H9 (cell line): ENCODE results near the gene TMEM82. TPM values are rescaled to one million over a fixed set of nuclear protein-coding genes. Genes with fewer than 3 reads are reported as not detected.

Source experiments
- DNase-seq: peaks from one replicate; pipeline ENCODE4 v3.0.0-alpha.2; 2017
- H2AFZ ChIP-seq: one replicate; pipeline ENCODE4 v1.6.1; 2013; ENCODE audit warnings: mild to moderate bottlenecking, low read length, control low read depth, moderate library complexity
- H2AK5ac ChIP-seq: 2 replicates; pipeline ENCODE4 v1.6.1; 2013; ENCODE audit warnings: low read length, control low read depth, mixed read lengths; ENCODE audit not compliant: insufficient read length
- H2BK120ac ChIP-seq: one replicate; pipeline ENCODE4 v1.6.1; 2013; ENCODE audit warnings: low read depth, mild to moderate bottlenecking, low read length, control low read depth, inconsistent platforms; ENCODE audit not compliant: poor library complexity, severe bottlenecking
- H2BK12ac ChIP-seq: 2 replicates; pipeline ENCODE4 v1.6.1; 2013; ENCODE audit warnings: low read length, control low read depth, mixed read lengths, low read depth; ENCODE audit not compliant: insufficient read length
- H2BK15ac ChIP-seq: 2 replicates; pipeline ENCODE4 v1.6.1; 2013; ENCODE audit warnings: low read depth, low read length, control low read depth
- H2BK20ac ChIP-seq: one replicate; pipeline ENCODE4 v1.6.1; 2013; ENCODE audit warnings: low read depth, mild to moderate bottlenecking, low read length, control low read depth, inconsistent platforms; ENCODE audit not compliant: poor library complexity, severe bottlenecking
- H2BK5ac ChIP-seq: 2 replicates; pipeline ENCODE4 v1.6.1; 2013; ENCODE audit warnings: low read length, control low read depth, mixed read lengths; ENCODE audit not compliant: insufficient read length
- H3K14ac ChIP-seq: 2 replicates; pipeline ENCODE4 v1.6.1; 2013; ENCODE audit warnings: low read length, control low read depth; ENCODE audit not compliant: insufficient read depth
- H3K18ac ChIP-seq: 2 replicates; pipeline ENCODE4 v1.6.1; 2013; ENCODE audit warnings: low read depth, mild to moderate bottlenecking, mixed read lengths, low read length, control low read depth; ENCODE audit not compliant: insufficient read length
- H3K23ac ChIP-seq: 2 replicates; pipeline ENCODE4 v1.6.1; 2013; ENCODE audit warnings: low read length, control low read depth, mixed read lengths, low read depth; ENCODE audit not compliant: insufficient read length
- H3K23me2 ChIP-seq: 2 replicates; pipeline ENCODE4 v1.6.1; 2013; ENCODE audit warnings: low read depth, mild to moderate bottlenecking, mixed read lengths, low read length, control low read depth; ENCODE audit not compliant: insufficient read length, poor library complexity, severe bottlenecking
- H3K27ac ChIP-seq: 2 replicates; pipeline ENCODE4 v1.5.1; 2013; ENCODE audit warnings: low read length, control low read depth, mixed read lengths, low read depth; ENCODE audit not compliant: insufficient read length
- H3K27me3 ChIP-seq: 2 replicates; pipeline ENCODE4 v1.6.1; 2013; ENCODE audit warnings: low read length, control low read depth, inconsistent platforms; ENCODE audit not compliant: insufficient read depth
- H3K4ac ChIP-seq: 2 replicates; pipeline ENCODE4 v1.6.1; 2013; ENCODE audit warnings: low read depth, mild to moderate bottlenecking, control low read depth, inconsistent platforms, low read length, moderate library complexity
- H3K4me1 ChIP-seq: 2 replicates; pipeline ENCODE4 v1.6.1; 2013; ENCODE audit warnings: low read length, control low read depth, inconsistent platforms; ENCODE audit not compliant: insufficient read depth
- H3K4me2 ChIP-seq: 2 replicates; pipeline ENCODE4 v1.6.1; 2013; ENCODE audit warnings: low read length, control low read depth, mixed read lengths; ENCODE audit not compliant: insufficient read length, insufficient read depth
- H3K56ac ChIP-seq: 2 replicates; pipeline ENCODE4 v1.6.1; 2013; ENCODE audit warnings: low read depth, mild to moderate bottlenecking, mixed read lengths, low read length, control low read depth; ENCODE audit not compliant: insufficient read length
- H3K79me1 ChIP-seq: 2 replicates; pipeline ENCODE4 v1.6.1; 2013; ENCODE audit warnings: low read depth, mild to moderate bottlenecking, moderate library complexity, low read length, control low read depth, inconsistent platforms; ENCODE audit not compliant: insufficient read depth, poor library complexity, severe bottlenecking
- H3K79me2 ChIP-seq: 2 replicates; pipeline ENCODE4 v1.6.1; 2013; ENCODE audit warnings: low read length, control low read depth, inconsistent platforms; ENCODE audit not compliant: insufficient read depth
- H3K9ac ChIP-seq: 2 replicates; pipeline ENCODE4 v1.6.1; 2013; ENCODE audit warnings: low read length, control low read depth, mixed read lengths; ENCODE audit not compliant: insufficient read length; ENCODE audit errors: extremely low read depth
- H3K9me3 ChIP-seq: one replicate; pipeline ENCODE4 v1.6.1; 2013; ENCODE audit warnings: low read depth, low read length, inconsistent platforms; ENCODE audit not compliant: control insufficient read depth
- H3T11ph ChIP-seq: one replicate; pipeline ENCODE4 v1.6.1; 2013; ENCODE audit warnings: mild to moderate bottlenecking, low read length, control low read depth, inconsistent platforms
- H4K20me1 ChIP-seq: one replicate; pipeline ENCODE4 v1.6.1; 2013; ENCODE audit not compliant: control insufficient read depth, insufficient read length, insufficient read depth
- H4K5ac ChIP-seq: 2 replicates; pipeline ENCODE4 v1.6.1; 2013; ENCODE audit warnings: low read depth, mild to moderate bottlenecking, mixed read lengths, low read length, control low read depth; ENCODE audit not compliant: insufficient read length
- H4K8ac ChIP-seq: replicated peaks from 2 replicates; pipeline ENCODE4 v1.6.1; 2013; ENCODE audit warnings: low read length, control low read depth, mixed read lengths, low read depth; ENCODE audit not compliant: insufficient read length
- H4K91ac ChIP-seq: 2 replicates; pipeline ENCODE4 v1.6.1; 2013; ENCODE audit warnings: low read depth, mild to moderate bottlenecking, moderate library complexity, mixed read lengths, low read length, control low read depth; ENCODE audit not compliant: insufficient read length
- H3K27ac Mint-ChIP-seq, 3 experiments: 2 replicates in 2 of 3; 3 replicates in 1 of 3; pipeline ENCODE4 v1.8.0; 2020 to 2021; ENCODE audit warnings: mixed read lengths in 3 of 3, mild to moderate bottlenecking in 1 of 3, moderate library complexity in 1 of 3
- H3K27me3 Mint-ChIP-seq: 2 replicates; pipeline ENCODE4 v1.8.0; 2021; ENCODE audit warnings: low read depth, mild to moderate bottlenecking, moderate library complexity, mixed read lengths
- H3K36me3 Mint-ChIP-seq, 3 experiments: 2 replicates in 2 of 3; 3 replicates in 1 of 3; pipeline ENCODE4 v1.8.0; 2020 to 2021; ENCODE audit warnings: low read depth in 3 of 3, mixed read lengths in 3 of 3; ENCODE audit not compliant: insufficient read depth in 1 of 3
- H3K4me1 Mint-ChIP-seq, 2 experiments: 2 replicates each; pipeline ENCODE4 v1.8.0; 2020; ENCODE audit warnings: mixed read lengths in 2 of 2
- H3K4me3 Mint-ChIP-seq, 2 experiments: 2 replicates in 1 of 2; 3 replicates in 1 of 2; pipeline ENCODE4 v1.8.0; 2020 to 2021; ENCODE audit warnings: mild to moderate bottlenecking in 2 of 2, mixed read lengths in 2 of 2, moderate library complexity in 1 of 2
- H3K9me3 Mint-ChIP-seq, 2 experiments: 2 replicates in 1 of 2; 3 replicates in 1 of 2; pipeline ENCODE4 v1.8.0; 2020; ENCODE audit warnings: mild to moderate bottlenecking in 2 of 2, mixed read lengths in 2 of 2, moderate library complexity in 1 of 2
- WGBS: extraction: QIAGEN DNeasy Blood & Tissue Kit; methylation state at CpG from one replicate; pipeline ENCODE4 v1.1.7; 2013; ENCODE audit warnings: missing lambda C conversion rate, low lambda C conversion rate, mixed read lengths; ENCODE audit not compliant: insufficient read length; ENCODE audit errors: extremely low coverage; 5-methylcytosine and 5-hydroxymethylcytosine counted together
- total RNA-seq: library from RNA; stranded (reverse); gene quantifications from 2 replicates; pipeline ENCODE4 v1.2.1, GENCODE V29; 2021
- TF ChIP-seq, protein P1 (sequence below): fragments of 200-600 bp; sonication (generic); conservative IDR thresholded peaks from 3 replicates; pipeline ENCODE4 v1.8.0; 2021; ENCODE audit warnings: antibody characterized with exemption, mild to moderate bottlenecking

Gene TMEM82
- total RNA-seq, 1 experiment from 2014 or later = 1.4 TPM

DNA sequence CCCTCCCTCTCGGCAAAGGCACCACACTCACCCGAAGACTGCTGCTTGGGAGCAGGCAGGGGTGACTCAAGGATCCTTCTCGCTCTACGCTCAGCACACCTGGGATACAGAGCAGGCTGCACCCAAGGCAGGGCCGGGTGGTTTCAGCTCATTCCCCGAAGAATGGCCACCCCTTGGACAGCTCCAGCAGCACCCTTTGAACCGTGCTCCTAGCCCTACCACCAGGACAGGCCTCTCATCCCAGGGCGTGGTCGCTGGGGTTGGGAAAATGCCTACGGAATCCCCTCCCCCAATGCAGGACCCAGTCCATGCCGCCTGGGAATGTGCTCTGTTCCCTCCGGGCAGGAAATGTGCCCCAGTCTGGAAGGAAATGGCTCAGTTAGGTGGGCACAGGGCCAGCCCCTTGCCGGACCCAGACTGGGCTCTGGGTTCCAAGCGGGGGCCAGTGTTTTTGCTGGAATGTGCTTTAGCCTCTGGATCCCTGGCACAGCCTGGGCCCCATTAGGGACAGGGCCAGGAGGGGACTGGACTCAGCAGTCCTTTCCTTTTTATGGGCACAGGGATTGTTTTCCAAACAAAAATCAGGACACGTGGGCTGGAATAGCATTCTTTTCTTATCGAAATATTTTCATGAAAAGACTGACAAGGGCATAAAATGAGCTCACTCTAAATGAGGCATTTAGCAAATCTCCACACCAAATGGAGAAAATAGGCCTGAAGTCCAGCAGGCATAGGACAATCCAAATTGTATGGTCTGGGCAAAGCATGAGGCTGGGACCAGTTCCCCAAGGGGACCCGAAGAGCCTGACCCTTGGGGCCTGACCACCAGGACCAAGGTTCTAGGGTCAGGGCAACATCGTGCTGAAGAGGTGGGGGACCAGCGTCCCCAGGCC, 7.3 kb downstream of the TMEM82 start:
- Histone ChIP-seq H3K9me3 (no peaks in the 10 kb centered on the region), H4K5ac (no peak overlapping the region), H4K8ac (no peak overlapping the region), H2BK12ac (no peak overlapping the region), H3K56ac (no peak overlapping the region), H3K18ac (no peak overlapping the region), H3K27ac (no peak overlapping the region), H3K27me3 (no peaks in the 10 kb centered on the region), H3K23me2 (no peaks in the 10 kb centered on the region), H4K91ac (no peak overlapping the region), H3K79me2 (no peaks in the 10 kb centered on the region), H3K4me2 (no peak overlapping the region), H4K20me1 (no peaks in the 10 kb centered on the region), H3K14ac (no peak overlapping the region; the same call in 1 of the 2 replicates), H3T11ph (no peak overlapping the region), H3K4ac (no peak overlapping the region), H2AK5ac (no peak overlapping the region), H3K4me1 (no peaks in the 10 kb centered on the region; the same call in 1 of the 2 replicates), H3K23ac (no peak overlapping the region), H2BK15ac (no peak overlapping the region), H3K9ac (no peak overlapping the region), H3K79me1 (no peaks in the 10 kb centered on the region), H2BK20ac (no peak overlapping the region), H2AFZ (no peak overlapping the region), H2BK5ac (no peak overlapping the region), H2BK120ac (no peak overlapping the region)
- peaks cover 8% of the 10 kb centered on the region for H3K27me3 Mint-ChIP-seq
- peaks cover 3 to 5% of the 10 kb centered on the region in 2 experiments; a peak in 2 of 4 replicates for H3K4me1 Mint-ChIP-seq
- TF ChIP-seq, protein P1, sequence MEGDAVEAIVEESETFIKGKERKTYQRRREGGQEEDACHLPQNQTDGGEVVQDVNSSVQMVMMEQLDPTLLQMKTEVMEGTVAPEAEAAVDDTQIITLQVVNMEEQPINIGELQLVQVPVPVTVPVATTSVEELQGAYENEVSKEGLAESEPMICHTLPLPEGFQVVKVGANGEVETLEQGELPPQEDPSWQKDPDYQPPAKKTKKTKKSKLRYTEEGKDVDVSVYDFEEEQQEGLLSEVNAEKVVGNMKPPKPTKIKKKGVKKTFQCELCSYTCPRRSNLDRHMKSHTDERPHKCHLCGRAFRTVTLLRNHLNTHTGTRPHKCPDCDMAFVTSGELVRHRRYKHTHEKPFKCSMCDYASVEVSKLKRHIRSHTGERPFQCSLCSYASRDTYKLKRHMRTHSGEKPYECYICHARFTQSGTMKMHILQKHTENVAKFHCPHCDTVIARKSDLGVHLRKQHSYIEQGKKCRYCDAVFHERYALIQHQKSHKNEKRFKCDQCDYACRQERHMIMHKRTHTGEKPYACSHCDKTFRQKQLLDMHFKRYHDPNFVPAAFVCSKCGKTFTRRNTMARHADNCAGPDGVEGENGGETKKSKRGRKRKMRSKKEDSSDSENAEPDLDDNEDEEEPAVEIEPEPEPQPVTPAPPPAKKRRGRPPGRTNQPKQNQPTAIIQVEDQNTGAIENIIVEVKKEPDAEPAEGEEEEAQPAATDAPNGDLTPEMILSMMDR = no peak
- no peaks in the 10 kb centered on the region for H3K9me3 Mint-ChIP-seq
- H3K36me3 Mint-ChIP-seq = no peaks in the 10 kb centered on the region; a peak in 1 of 7 replicates
- DNase-seq = no peak
- no CpG with 5 or more reads among the region's 19 CpGs for WGBS
- H3K27ac Mint-ChIP-seq = no peak overlapping the region; a peak in 1 of 7 replicates
- H3K4me3 Mint-ChIP-seq = no peak overlapping the region
